Measurements from ENCODE around the gene FBXO10. TPM values are rescaled to one million over a fixed set of nuclear protein-coding genes. Genes with fewer than 3 reads are reported as not detected.

FBXO10 gene
- total and polyA plus RNA-seq, 2 of the 8 experiments (the other 6 are each of a cell fraction or from before 2014, with no cell fraction given): 13.1 to 13.9 TPM

DNA sequence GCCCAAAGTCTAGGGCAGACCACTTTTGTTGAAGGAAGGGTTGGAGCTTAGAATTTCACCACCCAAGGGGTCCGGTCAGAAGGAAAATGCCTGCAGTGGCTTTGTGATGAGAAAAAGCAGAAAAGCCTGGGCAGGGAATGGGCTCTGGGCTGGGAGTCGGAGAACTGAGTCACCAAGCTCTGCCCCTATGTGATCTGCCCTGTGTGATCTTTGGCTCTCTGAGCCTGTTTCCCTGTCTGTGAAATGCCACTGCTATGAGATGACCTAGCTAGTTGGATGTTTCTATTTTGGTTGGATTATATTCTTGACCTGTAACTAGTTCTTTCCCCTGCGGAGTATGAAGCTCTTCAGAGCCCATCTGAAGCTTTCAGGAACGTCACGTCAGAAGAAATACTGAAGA lies 80.6 kb downstream of the FBXO10 start (continued):
- TF ChIP-seq YY1 (IDR thresholded peaks at IDR 0.05; ENCODE audit: low read depth, low read length): no peak
- no peak for TF ChIP-seq SAP30 (IDR thresholded peaks at IDR 0.05; ENCODE audit: insufficient read depth, insufficient replicate concordance, low read length)
- TF ChIP-seq KDM4A (IDR thresholded peaks at IDR 0.05; ENCODE audit: low read depth, low read length, severe bottlenecking): no peak
- no peak for TF ChIP-seq MAFK (IDR thresholded peaks at IDR 0.05; ENCODE audit: low read depth, low read length)
- no peak for TF ChIP-seq JUND (IDR thresholded peaks at IDR 0.05; ENCODE audit: low read length)
- TF ChIP-seq HDAC2 (IDR thresholded peaks at IDR 0.05; ENCODE audit: borderline replicate concordance in 1 of 2, low read depth in 2 of 2, low read length in 2 of 2): no peak
